Measurements from ENCODE around the gene MON1B. TPM values are rescaled to one million over a fixed set of nuclear protein-coding genes. Genes with fewer than 3 reads are reported as not detected.

MON1B gene
- total and polyA plus RNA-seq, 9 of the 15 experiments (the other 6 are each of a cell fraction or from before 2014, with no cell fraction given) = 5.0 to 66.0 (median 12.6) TPM

- TF ChIP-seq, protein P1, sequence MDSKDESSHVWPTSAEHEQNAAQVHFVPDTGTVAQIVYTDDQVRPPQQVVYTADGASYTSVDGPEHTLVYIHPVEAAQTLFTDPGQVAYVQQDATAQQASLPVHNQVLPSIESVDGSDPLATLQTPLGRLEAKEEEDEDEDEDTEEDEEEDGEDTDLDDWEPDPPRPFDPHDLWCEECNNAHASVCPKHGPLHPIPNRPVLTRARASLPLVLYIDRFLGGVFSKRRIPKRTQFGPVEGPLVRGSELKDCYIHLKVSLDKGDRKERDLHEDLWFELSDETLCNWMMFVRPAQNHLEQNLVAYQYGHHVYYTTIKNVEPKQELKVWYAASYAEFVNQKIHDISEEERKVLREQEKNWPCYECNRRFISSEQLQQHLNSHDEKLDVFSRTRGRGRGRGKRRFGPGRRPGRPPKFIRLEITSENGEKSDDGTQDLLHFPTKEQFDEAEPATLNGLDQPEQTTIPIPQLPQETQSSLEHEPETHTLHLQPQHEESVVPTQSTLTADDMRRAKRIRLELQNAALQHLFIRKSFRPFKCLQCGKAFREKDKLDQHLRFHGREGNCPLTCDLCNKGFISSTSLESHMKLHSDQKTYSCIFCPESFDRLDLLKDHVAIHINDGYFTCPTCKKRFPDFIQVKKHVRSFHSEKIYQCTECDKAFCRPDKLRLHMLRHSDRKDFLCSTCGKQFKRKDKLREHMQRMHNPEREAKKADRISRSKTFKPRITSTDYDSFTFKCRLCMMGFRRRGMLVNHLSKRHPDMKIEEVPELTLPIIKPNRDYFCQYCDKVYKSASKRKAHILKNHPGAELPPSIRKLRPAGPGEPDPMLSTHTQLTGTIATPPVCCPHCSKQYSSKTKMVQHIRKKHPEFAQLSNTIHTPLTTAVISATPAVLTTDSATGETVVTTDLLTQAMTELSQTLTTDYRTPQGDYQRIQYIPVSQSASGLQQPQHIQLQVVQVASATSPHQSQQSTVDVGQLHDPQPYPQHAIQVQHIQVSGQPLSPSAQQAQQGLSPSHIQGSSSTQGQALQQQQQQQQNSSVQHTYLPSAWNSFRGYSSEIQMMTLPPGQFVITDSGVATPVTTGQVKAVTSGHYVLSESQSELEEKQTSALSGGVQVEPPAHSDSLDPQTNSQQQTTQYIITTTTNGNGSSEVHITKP (IDR thresholded peaks at IDR 0.05; ENCODE audit: partially characterized antibody) = peak; percentile 51
- TF ChIP-seq CREB3L1 (IDR thresholded peaks at IDR 0.05; ENCODE audit: borderline replicate concordance, low read depth) = peak; percentile 58
- peak; percentile 67 to 76 for TF ChIP-seq NRF1 (conservative IDR thresholded peaks at IDR 0.05 in 1 of 2, IDR thresholded peaks at IDR 0.05 in 1 of 2)
- peak; percentile 72 to 78; a peak in 2 of 4 replicates for TF ChIP-seq SIN3A (IDR thresholded peaks at IDR 0.05; ENCODE audit: borderline replicate concordance in 2 of 2, control insufficient read depth in 1 of 2, low read depth in 2 of 2, low read length in 2 of 2)
- TF ChIP-seq FOXK2 (conservative IDR thresholded peaks at IDR 0.05 in 1 of 2, IDR thresholded peaks at IDR 0.05 in 1 of 2; ENCODE audit: low read depth in 2 of 2) = peak; percentile 85 to 87
Observed at GRCh38 chr16:77190478-77191258, at the start of gene MON1B (continued).

Data from K562 (cell line).